Brain microvascular endothelial cell (primary cell): ENCODE results near the gene KLF3.
A peak's percentile ranks its signal among the peaks of the same experiment; 100 is the strongest.

Experiments used
- DNase-seq: peaks from one replicate; pipeline ENCODE4 v3.0.0-alpha.2; 2020
- H3K27ac ChIP-seq: fragments of 250-450 bp; sonication (Bioruptor Pico); 2 replicates; pipeline ENCODE4 v1.5.1; 2020; ENCODE audit warnings: mild to moderate bottlenecking, moderate library complexity
- H3K27me3 ChIP-seq: fragments of 250-450 bp; sonication (Bioruptor Pico); replicated peaks from 2 replicates; pipeline ENCODE4 v1.5.1; 2020; ENCODE audit warnings: mild to moderate bottlenecking
- H3K36me3 ChIP-seq: fragments of 250-450 bp; sonication (Bioruptor Pico); replicated peaks from 2 replicates; pipeline ENCODE4 v1.5.1; 2020; ENCODE audit warnings: mild to moderate bottlenecking
- H3K4me3 ChIP-seq: 2 replicates; pipeline ENCODE4 v1.5.1; 2011; ENCODE audit warnings: low read depth, mild to moderate bottlenecking, control low read depth, low read length, moderate library complexity
- CTCF ChIP-seq: IDR thresholded peaks from 2 replicates; pipeline ENCODE4 v1.5.1; 2011; ENCODE audit warnings: low read depth, mild to moderate bottlenecking, moderate library complexity, low read length, control low read depth, inconsistent platforms; ENCODE audit errors: missing control alignments
- in situ Hi-C: cut with HindIII; loops from 2 replicates; pipeline ENCODE4 v1.10.0; 2017; ENCODE audit warnings: low sequenced_read_pairs, low pct_ligation_motif_present

KLF3 gene

GRCh38 chr4:38663801-38664705 is at the start of gene KLF3:
Gene KLF3, plus strand, starts transcription at chr4:38664199. Its CDS starts 16,427 bp downstream, at chr4:38680626.
- DNase-seq, result peak; percentile 82
- peak within 1 kb of the TSS; percentile 83 for H3K4me3 ChIP-seq
- in situ Hi-C loops, result loop anchor here (10.0 kb wide), 1 partner anchor 349 kb away; no protein-coding TSS in a partner anchor
- TF ChIP-seq CTCF, result no peak
- no peaks in the 10 kb centered on the region for H3K27me3 ChIP-seq
- peak within 1 kb of the TSS; percentile 94 for H3K27ac ChIP-seq
- H3K36me3 ChIP-seq, result no peaks in the 10 kb centered on the region

GRCh38 chr4:38614231-38614630 is 49.8 kb upstream of the KLF3 start:
- no peak overlapping the region for H3K27ac ChIP-seq
- H3K4me3 ChIP-seq, result no peak overlapping the region
- H3K27me3 ChIP-seq, result no peaks in the 10 kb centered on the region
- no peak for DNase-seq
- in situ Hi-C loops, result no loop called here
- TF ChIP-seq CTCF, result no peak
- no peaks in the 10 kb centered on the region for H3K36me3 ChIP-seq

GRCh38 chr4:38615847-38616246 is 48.2 kb upstream of the KLF3 start:
- Histone ChIP-seq H3K36me3 (no peaks in the 10 kb centered on the region), H3K27me3 (no peaks in the 10 kb centered on the region), H3K27ac (no peak overlapping the region), H3K4me3 (no peak overlapping the region)
- no peak for DNase-seq
- no peak for TF ChIP-seq CTCF
- in situ Hi-C loops, result no loop called here

- Histone ChIP-seq H3K27ac (no peak overlapping the region), H3K27me3 (no peaks in the 10 kb centered on the region), H3K4me3 (no peak overlapping the region), H3K36me3 (no peaks in the 10 kb centered on the region)
- no peak for TF ChIP-seq CTCF
- DNase-seq, result no peak
- in situ Hi-C loops, result no loop called here
Measured at GRCh38 chr4:38618505-38618904, 45.5 kb upstream of the KLF3 start.

- no peak overlapping the region for H3K27ac ChIP-seq
- H3K27me3 ChIP-seq, result no peaks in the 10 kb centered on the region
- no peaks in the 10 kb centered on the region for H3K36me3 ChIP-seq
- no peak for DNase-seq
- in situ Hi-C loops, result no loop called here
- H3K4me3 ChIP-seq, result no peak overlapping the region
- TF ChIP-seq CTCF, result no peak
Measured at GRCh38 chr4:38619316-38619715, 44.7 kb upstream of the KLF3 start.

GRCh38 chr4:38620065-38620464 is 43.9 kb upstream of the KLF3 start:
- no peak for TF ChIP-seq CTCF
- no peaks in the 10 kb centered on the region for H3K36me3 ChIP-seq
- DNase-seq, result no peak
- in situ Hi-C loops, result no loop called here
- H3K27me3 ChIP-seq, result no peaks in the 10 kb centered on the region
- no peak overlapping the region for H3K4me3 ChIP-seq
- no peak overlapping the region for H3K27ac ChIP-seq
